ENCODE data around the gene CIAO3. TPM values are rescaled to one million over a fixed set of nuclear protein-coding genes. Genes with fewer than 3 reads are reported as not detected.
A peak's percentile ranks its signal among the peaks of the same experiment; 100 is the strongest.

The CIAO3 gene
- total RNA-seq, 1 experiment from 2014 or later = 21.9 TPM

- H3K4me2 ChIP-seq (ENCODE audit: insufficient read depth, insufficient read length, low read length) = no peak overlapping the region
- TF ChIP-seq CTCF (conservative IDR thresholded peaks at IDR 0.05) = no peak
- Mint-ChIP-seq H3K9me3 (no peaks in the 10 kb centered on the region), H3K4me1 (no peaks in the 10 kb centered on the region), H3K27ac (no peak overlapping the region; a peak in 1 of 7 replicates), H3K36me3 (ENCODE audit: insufficient read depth in 1 of 3, low read depth in 3 of 3) (peaks cover 0 to 6% (median 0%) of the 10 kb centered on the region in 3 experiments; a peak in 2 of 7 replicates), H3K27me3 (ENCODE audit: low read depth) (peaks cover 31% of the 10 kb centered on the region), H3K4me3 (peak overlapping the region in 1 of 2 experiments; percentile 32; a peak in 1 of 5 replicates)
- H3K23me2 ChIP-seq (ENCODE audit: insufficient read length, low read depth, low read length, poor library complexity, severe bottlenecking) = no peaks in the 10 kb centered on the region
- H4K8ac ChIP-seq (replicated peaks; ENCODE audit: insufficient read length, low read depth, low read length) = no peak overlapping the region
- no peak overlapping the region for H2BK20ac ChIP-seq (ENCODE audit: low read depth, low read length, poor library complexity, severe bottlenecking)
- H4K20me1 ChIP-seq (ENCODE audit: control insufficient read depth, insufficient read depth, insufficient read length) = peaks cover 3% of the 10 kb centered on the region
- no peaks in the 10 kb centered on the region for H3K79me2 ChIP-seq (ENCODE audit: insufficient read depth, low read length)
- no peak overlapping the region for H3K56ac ChIP-seq (ENCODE audit: insufficient read length, low read depth, low read length)
- no peaks in the 10 kb centered on the region for H3K4me1 ChIP-seq (ENCODE audit: insufficient read depth, low read length)
- no peak overlapping the region for H2BK15ac ChIP-seq (ENCODE audit: low read depth, low read length)
- H2BK5ac ChIP-seq (ENCODE audit: insufficient read length, low read length) = no peak overlapping the region
- no peak overlapping the region for H4K91ac ChIP-seq (ENCODE audit: insufficient read length, low read depth, low read length)
- H3K18ac ChIP-seq (ENCODE audit: insufficient read length, low read depth, low read length) = no peak overlapping the region
- no peak overlapping the region for H2BK120ac ChIP-seq (ENCODE audit: low read depth, low read length, poor library complexity, severe bottlenecking)
- no peaks in the 10 kb centered on the region for H3K79me1 ChIP-seq (ENCODE audit: insufficient read depth, low read depth, low read length, poor library complexity, severe bottlenecking)
- no peak overlapping the region for H2AK5ac ChIP-seq (ENCODE audit: insufficient read length, low read length)
- no peak overlapping the region for H3K14ac ChIP-seq (ENCODE audit: insufficient read depth, low read length)
- no peak overlapping the region for H3K27ac ChIP-seq (ENCODE audit: insufficient read length, low read depth, low read length)
- DNase-seq = no peak
- no peak overlapping the region for H2BK12ac ChIP-seq (ENCODE audit: insufficient read length, low read depth, low read length)
- no CpG with 5 or more reads among the region's 16 CpGs for WGBS (ENCODE audit: extremely low coverage, insufficient read length, low lambda C conversion rate)
- H3K9ac ChIP-seq (ENCODE audit: extremely low read depth, insufficient read length, low read length) = no peak overlapping the region
- no peak overlapping the region for H3T11ph ChIP-seq (ENCODE audit: low read length)
- H3K23ac ChIP-seq (ENCODE audit: insufficient read length, low read depth, low read length) = no peak overlapping the region
- no peaks in the 10 kb centered on the region; the same call in 1 of the 2 replicates for H3K27me3 ChIP-seq (ENCODE audit: insufficient read depth, low read length)
- no peak overlapping the region for H2AFZ ChIP-seq (ENCODE audit: low read length)
- H4K5ac ChIP-seq (ENCODE audit: insufficient read length, low read depth, low read length) = no peak overlapping the region
- H3K4ac ChIP-seq (ENCODE audit: low read depth, low read length) = no peak overlapping the region
- H3K9me3 ChIP-seq (ENCODE audit: control insufficient read depth, low read depth, low read length) = no peaks in the 10 kb centered on the region
Observed at GRCh38 chr16:780296-780695, 39.5 kb upstream of the CIAO3 start.

All from H9 (cell line).